Activated naive CD8-positive, alpha-beta T cell treated with anti-CD3 and anti-CD28 coated beads for 36 hours (primary cell): ENCODE results near the gene NEK2. TPM values are rescaled to one million over a fixed set of nuclear protein-coding genes. Genes with fewer than 3 reads are reported as not detected.
A peak's percentile ranks its signal among the peaks of the same experiment; 100 is the strongest.

Source experiments
- DNase-seq: peaks from one replicate; pipeline ENCODE4 v3.0.0; 2021
- H3K27ac Mint-ChIP-seq: one replicate; pipeline ENCODE4 v1.8.0; 2022; ENCODE audit warnings: mild to moderate bottlenecking, moderate library complexity, mixed read lengths
- H3K27me3 Mint-ChIP-seq: one replicate; pipeline ENCODE4 v1.8.0; 2022; ENCODE audit warnings: mild to moderate bottlenecking, mixed read lengths
- H3K36me3 Mint-ChIP-seq: one replicate; pipeline ENCODE4 v1.8.0; 2021; ENCODE audit warnings: mild to moderate bottlenecking, mixed read lengths
- H3K4me1 Mint-ChIP-seq: one replicate; pipeline ENCODE4 v1.8.0; 2021; ENCODE audit warnings: mixed read lengths
- H3K4me3 Mint-ChIP-seq: one replicate; pipeline ENCODE4 v1.8.0; 2022; ENCODE audit warnings: mild to moderate bottlenecking, moderate library complexity, mixed read lengths
- H3K9me3 Mint-ChIP-seq: one replicate; pipeline ENCODE4 v1.8.0; 2022; ENCODE audit warnings: mixed read lengths
- total RNA-seq, 2 experiments: library from RNA; stranded (reverse); gene quantifications; one replicate each; pipeline ENCODE4 v1.2.3, GENCODE V29; 2021

NEK2 gene
- total RNA-seq, 2 experiments from 2014 or later = 24.2 TPM

DNA sequence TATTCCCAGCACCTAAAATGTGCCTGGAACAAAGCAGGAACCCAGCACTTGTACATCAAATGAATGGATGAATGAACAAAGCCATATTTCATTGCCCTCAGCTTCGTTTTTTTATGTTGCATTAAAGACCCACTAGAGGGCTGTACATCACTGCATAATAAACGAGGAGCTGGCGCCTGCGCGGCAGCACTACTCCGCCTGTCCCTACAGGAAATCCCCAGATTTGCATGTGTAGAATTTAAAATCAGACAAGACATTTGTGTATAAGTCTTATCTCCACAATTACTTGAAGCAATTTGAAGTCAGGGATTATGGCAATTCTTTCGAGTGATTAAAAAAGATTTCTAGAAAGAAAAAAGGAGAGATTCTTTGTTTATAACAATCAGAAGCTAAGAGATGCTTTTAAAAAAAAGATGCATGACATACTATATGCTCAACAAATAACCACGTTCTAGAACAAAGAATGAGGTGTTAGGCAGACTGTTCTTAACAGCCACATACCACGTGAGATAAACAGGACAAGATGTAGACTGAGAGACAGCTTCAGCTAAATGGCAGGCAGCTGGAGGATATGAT lies 5.4 kb upstream of the NEK2 start:
- H3K9me3 Mint-ChIP-seq = no peaks in the 10 kb centered on the region
- peak overlapping the region; percentile 72 for H3K27ac Mint-ChIP-seq
- H3K4me1 Mint-ChIP-seq = peaks cover 9% of the 10 kb centered on the region
- peak; percentile 71 for DNase-seq
- H3K4me3 Mint-ChIP-seq = no peak overlapping the region
- H3K36me3 Mint-ChIP-seq = no peaks in the 10 kb centered on the region
- no peaks in the 10 kb centered on the region for H3K27me3 Mint-ChIP-seq

DNA sequence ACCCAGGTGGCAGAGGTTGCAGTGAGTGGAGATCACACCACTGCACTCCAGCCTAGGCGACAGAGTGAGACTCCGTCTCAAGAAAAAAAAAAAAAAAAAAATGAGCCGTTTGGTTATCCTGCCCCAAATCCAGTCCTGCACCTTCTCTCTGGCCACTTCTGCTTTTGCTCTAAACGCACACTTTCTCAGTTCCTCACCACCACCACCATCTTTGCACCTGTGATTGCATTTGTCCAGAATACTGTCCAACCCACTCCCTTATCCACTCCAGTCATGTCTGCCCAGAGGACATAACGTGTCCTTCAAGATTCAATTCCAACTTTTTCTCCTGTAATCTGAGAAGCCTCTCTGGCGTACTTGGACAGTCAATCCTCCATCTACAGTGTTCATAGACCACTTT lies 2.2 kb upstream of the NEK2 start:
- no peak overlapping the region for H3K27ac Mint-ChIP-seq
- no peaks in the 10 kb centered on the region for H3K27me3 Mint-ChIP-seq
- no peak overlapping the region for H3K4me3 Mint-ChIP-seq
- H3K9me3 Mint-ChIP-seq = no peaks in the 10 kb centered on the region
- no peak for DNase-seq
- peaks cover 11% of the 10 kb centered on the region for H3K4me1 Mint-ChIP-seq
- H3K36me3 Mint-ChIP-seq = no peaks in the 10 kb centered on the region

DNA sequence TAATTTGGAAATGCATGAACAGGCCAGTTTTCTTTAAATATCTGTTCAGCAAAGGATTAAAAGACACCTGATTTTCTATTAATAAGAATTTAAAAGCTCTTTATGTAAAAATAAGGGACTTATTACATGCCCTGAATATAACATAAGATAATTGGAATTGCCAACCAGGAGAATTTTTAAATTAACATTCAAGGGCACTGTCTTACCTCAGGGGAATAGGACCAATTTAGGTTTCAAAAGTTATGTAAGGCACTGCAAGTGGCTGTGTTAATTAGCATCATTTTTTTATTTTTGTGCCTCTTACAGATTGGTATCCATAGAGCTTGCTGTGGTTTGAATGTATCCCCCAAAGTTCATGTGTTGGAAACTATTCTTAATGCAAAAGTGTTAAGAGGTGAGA lies 1.3 kb upstream of the NEK2 start:
- Mint-ChIP-seq H3K27me3 (no peaks in the 10 kb centered on the region), H3K4me1 (peaks cover 11% of the 10 kb centered on the region), H3K36me3 (no peaks in the 10 kb centered on the region), H3K4me3 (no peak overlapping the region), H3K9me3 (no peaks in the 10 kb centered on the region), H3K27ac (no peak overlapping the region)
- no peak for DNase-seq

DNA sequence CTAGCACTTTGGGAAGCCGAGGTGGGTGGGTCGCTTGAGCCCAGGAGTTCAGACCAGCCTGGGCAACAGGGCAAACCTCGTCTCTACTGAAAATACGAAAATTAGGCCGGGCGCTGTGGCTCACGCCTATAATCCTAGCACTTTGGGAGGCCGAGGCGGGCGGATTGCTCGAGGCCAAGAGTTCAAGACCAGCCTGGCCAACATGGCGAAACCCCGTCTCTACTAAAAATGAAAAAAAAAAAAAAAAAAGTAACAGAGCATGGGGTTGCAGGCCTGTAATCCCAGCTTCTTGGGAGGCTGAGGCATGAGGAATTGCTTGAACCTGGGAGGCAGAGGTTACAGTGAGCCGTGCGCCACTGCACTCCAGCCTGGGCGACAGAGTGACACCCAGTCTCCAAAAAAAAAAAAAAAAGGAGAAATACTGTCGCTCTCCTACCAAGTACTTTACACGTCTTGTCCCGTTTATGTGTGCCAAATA lies 724 bp upstream of the NEK2 start:
- Mint-ChIP-seq H3K27ac (no peak overlapping the region), H3K4me3 (peak overlapping the region; percentile 91), H3K9me3 (no peaks in the 10 kb centered on the region), H3K4me1 (peaks cover 8% of the 10 kb centered on the region), H3K27me3 (no peaks in the 10 kb centered on the region), H3K36me3 (no peaks in the 10 kb centered on the region)
- no peak for DNase-seq

DNA sequence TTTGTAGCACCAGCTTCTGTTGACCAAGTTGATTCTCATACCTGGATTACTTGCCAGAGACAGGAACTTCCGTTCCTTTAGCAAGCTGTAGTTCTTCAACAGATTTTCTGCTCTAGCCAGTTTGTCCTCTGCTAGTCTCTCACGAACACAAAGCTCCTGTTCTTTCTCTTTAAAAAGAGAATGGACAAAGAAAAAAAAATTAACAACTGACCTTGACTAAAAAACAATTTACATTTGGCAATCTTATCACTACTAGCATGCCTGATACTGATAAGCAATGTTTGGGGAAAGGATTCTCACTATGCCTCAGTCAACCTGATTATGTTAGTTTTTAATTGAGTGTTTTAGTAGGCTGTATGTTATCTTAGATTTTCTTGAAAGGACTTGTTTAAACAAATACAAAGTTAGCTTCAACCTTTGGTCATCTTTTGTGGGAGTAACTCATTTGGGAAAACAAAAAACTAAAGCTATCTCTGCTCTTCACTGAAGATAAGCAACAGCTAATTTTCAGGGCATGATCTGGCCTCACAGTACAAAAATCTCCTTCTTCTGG lies 8.3 kb downstream of the NEK2 start:
- no peaks in the 10 kb centered on the region for H3K27me3 Mint-ChIP-seq
- DNase-seq = no peak
- peaks cover 15% of the 10 kb centered on the region for H3K36me3 Mint-ChIP-seq
- no peak overlapping the region for H3K27ac Mint-ChIP-seq
- H3K4me3 Mint-ChIP-seq = no peak overlapping the region
- no peaks in the 10 kb centered on the region for H3K4me1 Mint-ChIP-seq
- no peaks in the 10 kb centered on the region for H3K9me3 Mint-ChIP-seq

DNA sequence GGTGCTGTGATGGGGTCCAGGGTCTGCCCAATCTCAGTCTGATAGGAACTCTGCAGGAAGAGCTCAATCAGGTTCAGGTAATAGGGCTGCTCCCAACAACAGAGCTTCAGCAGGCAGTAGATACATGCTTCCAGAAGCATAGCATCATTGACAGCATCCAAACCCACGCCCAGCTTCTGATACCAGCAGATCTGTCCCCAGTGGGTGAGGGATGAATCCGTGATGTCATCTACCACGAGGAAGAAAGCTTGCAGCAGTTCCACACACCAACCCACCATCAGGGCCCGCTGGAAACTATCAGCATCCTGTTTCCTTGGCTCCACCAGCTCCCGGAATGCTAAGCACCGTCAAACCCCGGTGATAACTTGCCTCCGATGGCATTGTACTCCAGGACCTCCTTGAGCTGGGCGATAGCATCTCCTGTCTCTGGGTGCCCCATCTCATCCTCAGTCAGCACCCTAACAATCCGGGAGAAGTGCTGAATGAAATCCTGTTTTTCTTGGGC lies 14.7 kb downstream of the NEK2 start:
- Mint-ChIP-seq H3K4me1 (no peaks in the 10 kb centered on the region), H3K9me3 (no peaks in the 10 kb centered on the region), H3K36me3 (no peaks in the 10 kb centered on the region), H3K27ac (no peak overlapping the region), H3K27me3 (peaks cover 5% of the 10 kb centered on the region), H3K4me3 (no peak overlapping the region)
- no peak for DNase-seq

DNA sequence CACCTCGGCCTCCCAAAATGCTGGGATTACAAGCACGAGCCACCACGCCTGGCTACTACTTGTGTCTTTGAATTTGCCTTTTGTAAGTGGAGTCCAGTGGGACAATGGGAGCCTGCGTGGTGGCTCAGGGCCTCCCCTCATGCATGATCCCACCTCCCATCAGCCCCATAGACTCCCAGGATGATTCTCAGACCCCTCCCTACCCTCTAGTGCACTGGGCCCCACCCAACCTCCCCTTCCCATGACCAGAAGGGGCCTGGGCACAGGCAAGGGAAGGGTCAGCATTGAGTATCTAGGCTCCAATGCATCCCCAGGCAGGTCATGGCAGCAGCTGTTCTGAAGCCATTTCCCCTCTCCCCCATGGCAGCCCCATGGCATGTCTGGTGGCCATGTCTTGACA lies 18.7 kb downstream of the NEK2 start:
- H3K4me1 Mint-ChIP-seq = no peaks in the 10 kb centered on the region
- no peaks in the 10 kb centered on the region for H3K9me3 Mint-ChIP-seq
- H3K36me3 Mint-ChIP-seq = no peaks in the 10 kb centered on the region

DNA sequence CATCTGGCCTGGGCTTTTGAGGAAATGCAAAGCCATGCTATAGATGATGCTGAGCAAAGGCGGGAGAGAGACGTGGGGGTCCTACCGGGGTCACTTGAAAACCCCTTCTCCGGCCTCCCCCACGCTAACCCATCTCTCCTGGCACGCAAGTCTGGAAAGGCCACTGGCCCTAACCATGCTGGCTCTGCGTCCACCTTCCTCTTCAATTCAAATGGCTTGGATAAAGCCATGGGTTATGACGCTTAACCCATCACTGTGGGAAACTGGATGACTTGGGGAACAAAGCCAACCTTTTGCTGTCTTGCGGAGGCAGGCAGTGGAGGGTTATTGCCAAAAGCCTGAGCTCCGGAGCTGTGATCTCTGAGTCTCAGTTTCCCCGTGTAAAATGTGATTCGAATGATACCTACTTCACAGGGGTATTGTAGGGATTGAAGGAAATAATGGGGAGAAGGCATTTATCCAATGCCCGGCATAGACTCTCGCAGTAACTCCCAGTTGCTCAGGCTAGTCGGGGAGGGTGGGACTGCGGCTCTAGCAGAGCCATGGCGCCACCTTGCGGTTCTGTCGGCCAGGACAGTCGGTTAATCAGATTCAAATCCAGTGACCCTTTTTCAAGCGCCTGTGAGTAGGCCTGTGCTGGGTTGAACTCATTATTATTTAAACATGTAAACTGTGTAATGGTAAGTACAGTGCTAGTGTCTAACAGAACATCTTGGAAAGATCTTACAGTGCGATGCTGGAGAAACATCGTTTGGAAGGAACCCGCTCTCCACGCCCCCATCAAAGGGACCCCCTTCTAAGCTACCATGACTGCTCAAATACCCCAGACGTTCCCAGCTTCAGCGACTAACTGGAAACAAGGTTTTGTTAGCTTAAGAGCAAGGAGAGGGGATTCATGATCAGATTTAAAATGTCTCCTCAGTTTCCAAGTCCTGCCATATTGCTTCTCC lies 20.3 kb downstream of the NEK2 start:
- Mint-ChIP-seq H3K9me3 (no peaks in the 10 kb centered on the region), H3K36me3 (no peaks in the 10 kb centered on the region), H3K4me3 (no peak overlapping the region), H3K27ac (no peak overlapping the region), H3K27me3 (peaks cover 16% of the 10 kb centered on the region), H3K4me1 (no peaks in the 10 kb centered on the region)
- peak; percentile 79 for DNase-seq

More for the DNA sequence above, 18.7 kb downstream of the NEK2 start:
- no peak for DNase-seq
- no peak overlapping the region for H3K4me3 Mint-ChIP-seq
- peaks cover 16% of the 10 kb centered on the region for H3K27me3 Mint-ChIP-seq
- H3K27ac Mint-ChIP-seq = no peak overlapping the region

DNA sequence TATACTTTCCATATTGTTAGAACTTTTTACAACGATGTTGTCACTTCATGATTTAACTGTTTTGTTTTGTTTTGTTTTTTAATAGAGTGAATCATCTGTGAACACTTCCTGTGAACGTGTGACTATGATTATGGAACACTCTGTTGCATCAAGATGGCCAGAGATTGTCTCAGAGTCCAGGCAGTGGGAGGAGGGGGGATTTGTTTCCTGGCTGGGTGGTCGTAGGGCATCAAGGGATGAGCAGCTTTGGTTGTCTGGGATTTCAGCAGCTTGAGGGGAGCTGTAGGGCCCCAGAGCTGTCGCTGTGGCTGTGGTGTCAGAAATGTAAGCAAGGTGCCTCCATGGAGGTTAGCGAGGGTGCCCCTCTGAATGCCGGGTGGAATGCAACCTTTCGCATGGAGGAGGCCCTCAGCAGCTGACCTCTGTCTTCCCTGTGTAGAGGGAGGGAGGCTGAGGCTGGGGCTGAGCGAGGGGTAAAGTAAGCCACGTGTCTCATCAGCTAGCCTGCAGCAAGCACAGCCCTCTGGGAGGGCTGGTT lies 21.4 kb downstream of the NEK2 start:
- Mint-ChIP-seq H3K27me3 (peaks cover 13% of the 10 kb centered on the region), H3K9me3 (no peaks in the 10 kb centered on the region), H3K27ac (no peak overlapping the region), H3K4me3 (no peak overlapping the region), H3K4me1 (no peaks in the 10 kb centered on the region), H3K36me3 (no peaks in the 10 kb centered on the region)
- no peak for DNase-seq

DNA sequence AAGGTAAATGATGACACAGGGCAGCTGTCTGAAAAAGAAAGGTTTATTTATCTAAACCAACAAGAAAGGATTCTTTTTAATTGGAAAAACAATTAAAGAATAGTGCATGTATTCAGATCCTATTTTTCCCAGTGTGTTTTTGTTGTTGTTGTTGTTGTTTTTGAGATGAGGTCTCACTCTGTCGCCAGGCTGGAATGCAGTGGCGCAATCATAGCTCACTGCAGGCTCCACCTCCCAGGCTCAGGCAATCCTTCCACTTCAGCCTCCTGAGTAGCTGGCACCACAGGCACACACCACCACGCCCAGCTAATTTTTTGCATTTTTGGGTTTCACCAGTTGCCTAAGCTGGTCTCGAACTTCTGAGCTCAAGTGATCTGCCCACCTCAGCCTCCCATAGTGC lies 22.1 kb downstream of the NEK2 start:
- Mint-ChIP-seq H3K9me3 (no peaks in the 10 kb centered on the region), H3K27ac (no peak overlapping the region), H3K27me3 (peaks cover 13% of the 10 kb centered on the region), H3K4me1 (no peaks in the 10 kb centered on the region), H3K4me3 (no peak overlapping the region), H3K36me3 (no peaks in the 10 kb centered on the region)
- no peak for DNase-seq

DNA sequence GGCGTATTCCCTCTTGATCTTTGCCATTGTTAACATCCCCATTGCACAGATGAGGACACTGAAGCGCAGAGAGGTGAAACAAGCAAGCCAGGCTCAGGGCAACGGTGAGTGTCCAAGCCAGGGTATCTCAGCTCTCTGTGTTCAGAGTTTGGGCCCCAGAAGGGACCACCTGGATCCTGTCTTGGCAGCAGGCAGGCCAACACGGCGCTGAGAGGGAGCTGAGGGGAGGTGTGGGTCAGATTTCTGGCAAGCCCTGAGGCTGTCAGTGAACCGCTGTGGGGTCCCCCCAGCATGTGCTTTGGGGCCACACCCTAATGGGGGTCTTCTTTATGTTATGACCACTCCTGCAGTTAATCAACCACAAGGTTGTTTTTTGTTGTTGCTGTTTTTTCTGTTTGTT lies 23.1 kb downstream of the NEK2 start:
- DNase-seq = no peak
- Mint-ChIP-seq H3K36me3 (no peaks in the 10 kb centered on the region), H3K4me3 (no peak overlapping the region), H3K9me3 (no peaks in the 10 kb centered on the region), H3K27me3 (peaks cover 13% of the 10 kb centered on the region), H3K27ac (no peak overlapping the region), H3K4me1 (no peaks in the 10 kb centered on the region)

DNA sequence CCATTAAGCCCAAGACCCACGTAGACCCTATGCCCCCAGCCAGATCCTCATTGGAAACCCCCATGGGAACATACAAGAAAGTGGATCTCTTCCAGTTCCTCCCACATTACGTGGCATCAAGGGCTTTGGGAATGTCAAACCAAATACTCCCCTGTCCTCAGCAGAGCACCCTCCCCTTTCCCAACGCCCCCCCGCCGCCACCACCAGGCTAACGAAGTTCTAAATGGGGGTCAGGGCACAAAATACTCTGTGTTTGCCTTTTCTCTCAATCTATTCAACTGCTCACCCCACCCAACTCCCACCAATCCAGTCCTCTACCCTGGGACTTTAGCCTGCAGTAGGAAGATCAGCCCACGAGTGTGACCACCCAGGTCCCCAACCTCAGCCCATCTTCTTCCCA lies 24.5 kb downstream of the NEK2 start:
- no peak for DNase-seq
- Mint-ChIP-seq H3K27ac (no peak overlapping the region), H3K4me1 (no peaks in the 10 kb centered on the region), H3K27me3 (peaks cover 12% of the 10 kb centered on the region), H3K4me3 (no peak overlapping the region), H3K9me3 (no peaks in the 10 kb centered on the region), H3K36me3 (no peaks in the 10 kb centered on the region)

DNA sequence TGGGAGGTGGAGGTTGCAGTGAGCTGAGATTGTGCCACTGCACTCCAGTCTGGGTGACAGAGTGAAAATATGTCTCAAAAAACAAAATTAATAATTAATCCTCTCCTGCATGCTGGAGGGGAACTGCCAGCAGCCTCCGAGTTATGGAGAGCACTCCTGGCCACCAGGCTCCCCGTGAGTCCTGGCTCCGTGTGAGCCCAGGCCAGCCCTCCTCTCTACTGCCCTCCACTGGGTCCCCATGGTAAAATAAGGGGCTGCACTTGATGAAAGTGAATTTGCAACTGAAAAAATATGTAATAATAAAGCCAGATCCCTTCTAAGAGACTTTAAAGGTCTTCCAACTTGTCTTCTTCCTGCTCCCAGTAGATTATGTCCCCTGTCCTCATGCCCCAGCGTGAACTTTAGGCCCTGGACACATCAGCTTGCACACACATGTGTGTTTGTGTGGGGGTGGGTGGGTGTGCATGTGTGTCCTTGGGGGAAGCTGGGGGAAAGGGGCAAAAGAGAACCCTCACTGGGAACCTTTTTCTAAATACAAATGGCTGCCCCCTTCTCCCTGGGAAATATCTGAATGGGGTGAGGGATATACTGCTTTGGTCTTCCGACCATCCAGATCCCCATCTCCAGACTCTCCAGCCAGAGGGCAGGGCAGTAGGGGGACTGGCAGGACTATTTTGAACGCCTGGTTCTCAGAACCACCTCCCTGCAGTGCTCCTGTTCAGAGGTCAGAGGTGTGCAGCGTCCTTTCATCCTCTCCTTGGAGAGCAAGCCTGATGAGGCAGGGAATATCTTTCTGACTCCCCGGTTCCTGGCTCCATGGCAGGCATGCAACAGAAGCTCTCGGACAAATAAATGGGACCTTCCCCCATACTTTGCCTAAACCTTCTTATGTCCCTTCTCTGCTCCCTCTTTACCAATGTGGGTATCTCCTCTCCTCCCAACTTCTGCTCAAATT lies 26.2 kb downstream of the NEK2 start:
- no peaks in the 10 kb centered on the region for H3K36me3 Mint-ChIP-seq
- DNase-seq = peak; percentile 45
- no peak overlapping the region for H3K27ac Mint-ChIP-seq
- no peak overlapping the region for H3K4me3 Mint-ChIP-seq
- no peaks in the 10 kb centered on the region for H3K4me1 Mint-ChIP-seq
- H3K9me3 Mint-ChIP-seq = no peaks in the 10 kb centered on the region
- no peaks in the 10 kb centered on the region for H3K27me3 Mint-ChIP-seq

DNA sequence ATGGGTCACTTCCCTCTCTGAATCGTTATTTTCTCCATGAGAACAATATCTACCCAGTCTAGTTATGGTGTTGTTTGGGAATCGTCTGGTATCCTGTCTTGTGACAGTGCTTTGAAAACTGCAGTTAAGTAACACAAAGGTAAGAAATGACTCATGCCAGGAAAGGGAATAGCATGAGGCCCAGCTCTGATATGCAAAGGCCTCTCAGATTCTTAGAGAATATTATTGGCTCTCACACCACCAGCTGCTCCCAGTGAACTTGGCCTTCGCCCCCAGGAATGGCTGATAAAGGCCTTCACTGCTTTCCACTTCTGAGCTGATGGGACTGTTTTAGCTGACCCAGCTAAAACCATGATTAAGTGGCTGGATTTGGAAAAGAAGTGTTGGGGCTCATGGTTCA lies 27.1 kb downstream of the NEK2 start:
- peaks cover 8% of the 10 kb centered on the region for H3K4me1 Mint-ChIP-seq
- H3K4me3 Mint-ChIP-seq = no peak overlapping the region
- H3K27me3 Mint-ChIP-seq = no peaks in the 10 kb centered on the region
- H3K27ac Mint-ChIP-seq = no peak overlapping the region
- no peaks in the 10 kb centered on the region for H3K36me3 Mint-ChIP-seq
- no peaks in the 10 kb centered on the region for H3K9me3 Mint-ChIP-seq
- DNase-seq = no peak
